Dendritic cell treated with granulocyte-macrophage colony-stimulating factor and Interleukin-4, amounts not matched to agents 40 ng/mL and 50 ng/mL, for 4 days (primary cell): ENCODE data around the gene CLASP2.
"Not testable (repeated sequence)": the region's sequence is repeated elsewhere in the genome, so short reads cannot be mapped to it uniquely, and the experiment has no call there.

ENCODE experiments used
- H3K27ac Mint-ChIP-seq: one replicate; pipeline ENCODE4 v1.8.0; 2022; ENCODE audit warnings: mild to moderate bottlenecking, mixed read lengths
- H3K27me3 Mint-ChIP-seq: one replicate; pipeline ENCODE4 v1.8.0; 2022; ENCODE audit warnings: mild to moderate bottlenecking, mixed read lengths
- H3K36me3 Mint-ChIP-seq: one replicate; pipeline ENCODE4 v1.8.0; 2022; ENCODE audit warnings: low read depth, mixed read lengths
- H3K4me1 Mint-ChIP-seq: one replicate; pipeline ENCODE4 v1.8.0; 2022; ENCODE audit warnings: low read depth, mixed read lengths
- H3K4me3 Mint-ChIP-seq: one replicate; pipeline ENCODE4 v1.8.0; 2022; ENCODE audit warnings: mild to moderate bottlenecking, moderate library complexity, mixed read lengths
- H3K9me3 Mint-ChIP-seq: one replicate; pipeline ENCODE4 v1.8.0; 2022; ENCODE audit warnings: mixed read lengths
- intact Hi-C: fragments of 100-400 bp; cut with micrococcal nuclease; formaldehyde crosslinking; loops from one replicate; pipeline ENCODE4 v1.15.0; 2022

Gene CLASP2

GRCh38 chr3:33718595-33718907 lies 497 bp upstream of the CLASP2 start:
- Mint-ChIP-seq H3K27me3 (no peaks in the 10 kb centered on the region), H3K9me3 (no peaks in the 10 kb centered on the region), H3K27ac (no peak overlapping the region), H3K4me3 (peak overlapping the region; percentile 97), H3K4me1 (peaks cover 6% of the 10 kb centered on the region), H3K36me3 (peaks cover 12% of the 10 kb centered on the region)
- intact Hi-C loops: loop anchor here (5.0 kb wide), 3 partner anchors 69 to 281 kb away; no protein-coding TSS in a partner anchor

- Mint-ChIP-seq H3K4me1 (peaks cover 6% of the 10 kb centered on the region), H3K27ac (no peak overlapping the region), H3K27me3 (no peaks in the 10 kb centered on the region), H3K4me3 (peak overlapping the region; percentile 97), H3K36me3 (peaks cover 12% of the 10 kb centered on the region), H3K9me3 (no peaks in the 10 kb centered on the region)
- intact Hi-C loops: loop anchor here (5.0 kb wide), 3 partner anchors 70 to 280 kb away; no protein-coding TSS in a partner anchor
Measured at GRCh38 chr3:33717616-33717865, 513 bp downstream of the CLASP2 start.

DNA sequence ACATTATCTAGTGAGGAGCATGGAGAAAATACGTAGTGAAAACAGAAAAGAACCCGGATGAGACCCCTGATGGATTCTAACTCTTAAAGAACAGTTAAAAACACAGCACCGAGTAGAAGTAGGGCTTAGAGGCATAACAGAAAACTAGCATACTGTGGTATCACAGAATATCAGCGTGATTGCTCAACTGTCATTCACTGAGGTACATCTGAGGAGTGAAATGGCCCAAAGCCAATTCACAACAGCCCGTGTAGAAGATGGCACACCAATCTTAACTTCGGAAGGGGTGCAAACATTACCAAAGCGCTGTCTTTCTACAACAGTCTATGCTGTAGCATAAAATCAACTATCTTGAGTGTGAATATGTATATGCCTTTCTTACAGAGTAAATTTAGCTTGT lies 1.8 kb downstream of the CLASP2 start:
- no peak overlapping the region for H3K27ac Mint-ChIP-seq
- intact Hi-C loops: loop anchor here (5.0 kb wide), 3 partner anchors 71 to 279 kb away; no protein-coding TSS in a partner anchor
- H3K9me3 Mint-ChIP-seq: no peaks in the 10 kb centered on the region

DNA sequence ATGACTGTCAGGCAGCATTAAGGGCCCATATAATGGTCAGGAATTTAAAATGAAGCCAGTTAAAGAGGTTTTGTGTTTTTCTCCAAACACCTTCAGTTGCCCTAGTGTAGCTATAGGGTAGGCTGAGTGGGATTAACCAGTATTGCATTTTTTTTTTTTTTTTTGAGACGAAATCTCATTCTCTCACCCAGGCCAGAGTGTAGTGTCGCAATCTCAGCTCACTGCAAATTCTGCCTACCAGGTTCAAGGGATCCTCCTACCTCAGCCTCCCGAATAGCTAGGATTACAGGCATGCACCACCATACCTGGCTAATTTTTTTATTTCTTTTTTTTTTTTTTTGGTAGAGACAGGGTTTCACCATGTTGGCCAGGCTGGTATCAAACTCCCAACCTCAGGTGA lies 7.0 kb downstream of the CLASP2 start:
- Mint-ChIP-seq H3K4me1 (peaks cover 7% of the 10 kb centered on the region), H3K4me3 (no peak overlapping the region), H3K27ac (no peak overlapping the region), H3K27me3 (no peaks in the 10 kb centered on the region), H3K36me3 (peaks cover 12% of the 10 kb centered on the region), H3K9me3 (no peaks in the 10 kb centered on the region)
- intact Hi-C loops: no loop called here

More for the DNA sequence above, 1.8 kb downstream of the CLASP2 start:
- Mint-ChIP-seq H3K4me3 (no peak overlapping the region), H3K27me3 (no peaks in the 10 kb centered on the region), H3K4me1 (peaks cover 6% of the 10 kb centered on the region), H3K36me3 (peaks cover 12% of the 10 kb centered on the region)

DNA sequence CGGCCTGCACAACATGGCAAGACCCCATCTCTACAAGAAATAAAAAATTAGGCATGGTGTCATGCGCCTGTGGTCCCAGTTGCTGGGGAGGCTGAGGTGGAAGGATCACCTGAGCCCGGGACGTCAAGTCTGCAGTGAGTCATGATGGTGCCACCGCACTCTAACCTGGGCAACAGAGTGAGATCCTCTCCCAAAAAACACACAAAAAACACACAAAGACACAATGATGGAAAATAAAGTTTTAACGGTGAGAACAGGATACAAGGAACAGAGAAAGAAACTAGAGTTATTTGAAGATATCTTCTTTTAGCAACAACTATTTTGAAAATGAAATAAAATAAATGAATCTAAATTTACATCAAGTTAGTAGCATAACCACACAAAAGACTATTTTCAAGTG lies 12.0 kb downstream of the CLASP2 start:
- Mint-ChIP-seq H3K4me3 (no peak overlapping the region), H3K4me1 (peaks cover 14% of the 10 kb centered on the region), H3K27ac (no peak overlapping the region), H3K36me3 (peaks cover 33% of the 10 kb centered on the region), H3K9me3 (peaks cover 10% of the 10 kb centered on the region), H3K27me3 (no peaks in the 10 kb centered on the region)
- intact Hi-C loops: no loop called here

DNA sequence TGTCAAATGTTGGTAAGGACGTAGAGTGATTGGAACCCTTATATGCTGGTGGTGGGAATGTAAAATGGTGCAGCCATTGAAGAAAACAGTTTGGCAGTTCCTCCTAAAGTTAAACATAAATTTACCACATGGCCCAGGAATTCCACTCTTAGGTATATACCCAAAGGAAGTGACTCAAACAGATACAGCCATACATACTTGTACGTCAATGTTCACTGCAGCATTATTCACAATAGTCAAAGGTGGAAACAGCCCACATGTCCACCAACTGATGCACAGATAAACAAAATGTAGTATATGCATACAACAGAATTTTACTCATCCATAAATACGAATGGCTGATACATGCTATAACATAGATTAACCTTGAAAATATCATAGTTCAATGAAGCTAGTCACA lies 13.2 kb downstream of the CLASP2 start:
- no peak overlapping the region for H3K4me3 Mint-ChIP-seq
- peaks cover 10% of the 10 kb centered on the region for H3K9me3 Mint-ChIP-seq
- no peak overlapping the region for H3K27ac Mint-ChIP-seq
- intact Hi-C loops: no loop called here
- peaks cover 33% of the 10 kb centered on the region for H3K36me3 Mint-ChIP-seq
- peaks cover 14% of the 10 kb centered on the region for H3K4me1 Mint-ChIP-seq
- no peaks in the 10 kb centered on the region for H3K27me3 Mint-ChIP-seq

DNA sequence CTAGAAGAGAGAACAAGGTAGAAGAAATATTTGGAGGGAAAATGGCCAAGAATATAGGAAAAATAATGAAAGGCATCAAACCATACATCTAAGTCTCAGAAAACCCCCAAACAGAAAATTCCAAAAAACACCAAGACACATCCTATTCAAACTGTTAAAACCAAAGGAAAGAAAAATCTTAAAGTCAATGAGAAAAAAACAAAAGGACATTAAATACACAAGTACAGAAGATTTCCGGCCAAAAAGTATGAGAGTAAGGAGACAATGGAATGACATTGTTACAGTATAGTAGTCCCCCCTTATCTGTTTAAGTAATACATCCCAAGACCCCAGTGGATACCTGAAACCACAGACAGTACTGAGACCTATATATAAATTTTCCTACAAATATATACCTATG lies 18.8 kb downstream of the CLASP2 start:
- Mint-ChIP-seq H3K9me3 (peaks cover 19% of the 10 kb centered on the region), H3K27ac (no peak overlapping the region), H3K4me1 (peaks cover 12% of the 10 kb centered on the region), H3K4me3 (no peak overlapping the region), H3K36me3 (peaks cover 30% of the 10 kb centered on the region), H3K27me3 (no peaks in the 10 kb centered on the region)
- intact Hi-C loops: no loop called here

DNA sequence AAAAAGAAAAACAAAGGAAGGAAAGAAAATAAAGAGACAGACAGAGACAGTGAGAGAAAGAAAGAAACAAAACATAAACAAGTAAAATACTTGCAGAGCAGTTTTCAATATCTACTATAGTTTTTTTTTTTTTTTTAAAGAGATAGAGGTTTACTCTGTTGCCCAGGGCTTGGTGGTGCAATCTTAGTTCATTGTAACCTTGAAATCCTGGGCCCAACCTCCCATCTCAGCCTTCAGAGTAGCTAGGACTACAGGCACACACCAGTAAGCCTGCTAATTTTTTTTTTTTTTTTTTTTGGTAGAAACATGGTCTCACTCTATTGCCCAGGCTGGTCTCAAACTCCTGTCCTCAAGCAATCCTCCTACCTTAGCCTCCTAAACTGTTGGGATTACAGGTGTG lies 23.1 kb downstream of the CLASP2 start:
- H3K4me1 Mint-ChIP-seq: peaks cover 6% of the 10 kb centered on the region
- intact Hi-C loops: no loop called here
- no peaks in the 10 kb centered on the region for H3K27me3 Mint-ChIP-seq
- no peak overlapping the region for H3K27ac Mint-ChIP-seq
- no peak overlapping the region for H3K4me3 Mint-ChIP-seq
- peaks cover 37% of the 10 kb centered on the region for H3K36me3 Mint-ChIP-seq
- peaks cover 9% of the 10 kb centered on the region for H3K9me3 Mint-ChIP-seq

DNA sequence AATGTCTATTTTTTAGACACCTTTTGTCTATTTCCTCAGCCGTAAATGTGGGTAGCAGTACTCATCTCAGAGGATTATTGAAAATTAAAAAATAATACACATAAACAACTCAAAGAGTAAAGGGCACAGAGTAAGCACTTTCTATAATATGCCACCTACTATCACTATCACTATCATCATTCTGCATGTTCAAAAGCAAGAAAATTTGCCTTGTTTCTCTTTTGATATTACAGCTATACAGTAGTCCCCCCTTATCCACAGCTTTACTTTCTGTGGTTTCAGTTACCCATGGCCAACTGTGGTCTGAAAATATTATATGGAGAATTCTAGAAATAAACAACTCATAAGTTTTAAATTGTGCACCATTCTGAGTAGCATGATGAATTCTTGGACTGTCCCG lies 27.7 kb downstream of the CLASP2 start:
- H3K4me3 Mint-ChIP-seq: no peak overlapping the region
- no peak overlapping the region for H3K27ac Mint-ChIP-seq
- H3K9me3 Mint-ChIP-seq: no peaks in the 10 kb centered on the region
- H3K4me1 Mint-ChIP-seq: no peaks in the 10 kb centered on the region
- intact Hi-C loops: no loop called here
- H3K27me3 Mint-ChIP-seq: no peaks in the 10 kb centered on the region
- peaks cover 39% of the 10 kb centered on the region for H3K36me3 Mint-ChIP-seq

- no peaks in the 10 kb centered on the region for H3K27me3 Mint-ChIP-seq
- H3K36me3 Mint-ChIP-seq: peaks cover 40% of the 10 kb centered on the region
- intact Hi-C loops: no loop called here
- no peaks in the 10 kb centered on the region for H3K4me1 Mint-ChIP-seq
- H3K4me3 Mint-ChIP-seq: no peak overlapping the region
- no peak overlapping the region for H3K27ac Mint-ChIP-seq
- H3K9me3 Mint-ChIP-seq: no peaks in the 10 kb centered on the region
Measured at GRCh38 chr3:33687406-33688010, 30.5 kb downstream of the CLASP2 start.

DNA sequence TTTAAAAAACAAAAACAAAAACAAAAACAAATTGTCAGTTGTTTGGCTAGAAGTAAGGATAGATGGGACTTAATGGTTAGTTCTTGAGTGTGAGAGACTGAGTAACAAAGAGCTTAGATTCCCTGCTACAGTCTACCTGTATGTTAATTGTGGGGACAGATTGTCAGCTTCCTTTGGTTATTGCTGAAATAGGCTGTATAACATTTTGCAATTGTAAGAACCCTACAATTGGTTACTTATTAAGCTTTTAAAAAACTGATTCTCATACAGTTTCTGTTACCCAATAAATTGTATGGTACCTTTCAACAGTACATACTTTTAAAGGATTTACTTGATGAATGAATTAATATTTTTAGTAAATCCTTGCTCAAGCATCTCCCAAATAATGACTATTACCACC lies 35.3 kb downstream of the CLASP2 start:
- intact Hi-C loops: no loop called here
- H3K27me3 Mint-ChIP-seq: no peaks in the 10 kb centered on the region
- H3K9me3 Mint-ChIP-seq: peaks cover 7% of the 10 kb centered on the region
- H3K4me3 Mint-ChIP-seq: no peak overlapping the region
- peaks cover 11% of the 10 kb centered on the region for H3K4me1 Mint-ChIP-seq
- H3K27ac Mint-ChIP-seq: no peak overlapping the region
- peaks cover 73% of the 10 kb centered on the region for H3K36me3 Mint-ChIP-seq

DNA sequence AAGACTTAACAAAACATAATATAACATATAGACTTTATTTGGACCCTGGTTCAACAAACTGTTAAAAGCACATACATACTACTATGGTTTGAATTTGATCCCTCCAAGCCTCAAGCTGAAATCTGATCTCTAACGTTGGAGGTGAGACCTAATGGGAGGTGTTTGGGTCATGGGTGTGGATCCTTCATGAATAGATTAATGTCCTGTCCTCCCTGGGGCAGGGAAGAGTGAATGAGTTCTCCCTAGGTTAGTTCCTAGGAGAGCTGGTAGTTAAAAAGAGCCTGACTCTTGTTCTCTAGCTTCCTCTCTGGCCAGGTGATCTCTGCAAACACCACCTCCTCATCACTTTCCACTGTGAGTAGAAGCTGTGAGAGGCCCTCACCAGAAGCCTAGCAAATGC lies 36.4 kb downstream of the CLASP2 start:
- no peak overlapping the region for H3K27ac Mint-ChIP-seq
- peaks cover 82% of the 10 kb centered on the region for H3K36me3 Mint-ChIP-seq
- H3K27me3 Mint-ChIP-seq: no peaks in the 10 kb centered on the region
- intact Hi-C loops: no loop called here
- H3K4me3 Mint-ChIP-seq: no peak overlapping the region
- H3K9me3 Mint-ChIP-seq: peaks cover 7% of the 10 kb centered on the region
- H3K4me1 Mint-ChIP-seq: peaks cover 13% of the 10 kb centered on the region

GRCh38 chr3:33678073-33678472 lies 40.0 kb downstream of the CLASP2 start:
- H3K27me3 Mint-ChIP-seq: no peaks in the 10 kb centered on the region
- intact Hi-C loops: no loop called here
- peaks cover 7% of the 10 kb centered on the region for H3K9me3 Mint-ChIP-seq
- peaks cover 64% of the 10 kb centered on the region for H3K36me3 Mint-ChIP-seq
- H3K4me1 Mint-ChIP-seq: peaks cover 13% of the 10 kb centered on the region
- no peak overlapping the region for H3K27ac Mint-ChIP-seq
- H3K4me3 Mint-ChIP-seq: no peak overlapping the region

- H3K9me3 Mint-ChIP-seq, intact Hi-C loops, H3K4me3 Mint-ChIP-seq, H3K27me3 Mint-ChIP-seq, H3K27ac Mint-ChIP-seq: not testable (repeated sequence)
- Mint-ChIP-seq H3K4me1 (peaks cover 13% of the 10 kb centered on the region), H3K36me3 (peaks cover 66% of the 10 kb centered on the region)
Measured at GRCh38 chr3:33673436-33673835, 44.6 kb downstream of the CLASP2 start.

DNA sequence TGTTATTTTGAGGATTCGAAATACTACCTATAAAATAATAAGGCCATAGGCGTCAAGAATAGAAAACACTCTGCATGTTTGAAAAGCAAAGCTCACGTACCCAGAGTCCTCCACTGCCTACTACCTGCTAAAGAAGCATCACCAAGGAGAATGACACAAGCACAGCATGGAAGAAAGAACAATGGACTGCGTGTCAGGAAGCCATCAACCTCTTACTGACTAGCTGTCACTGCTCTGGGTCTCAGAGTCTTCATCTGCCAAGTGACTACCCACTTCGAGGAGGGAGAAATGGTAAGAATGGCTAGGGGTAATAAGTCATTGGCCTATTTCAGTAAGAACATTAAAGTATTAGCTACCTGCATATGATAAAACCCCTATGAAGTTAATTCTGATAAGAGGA lies 49.4 kb downstream of the CLASP2 start:
- intact Hi-C loops: no loop called here
- H3K9me3 Mint-ChIP-seq: no peaks in the 10 kb centered on the region
- H3K4me1 Mint-ChIP-seq: peaks cover 24% of the 10 kb centered on the region
- H3K27ac Mint-ChIP-seq: no peak overlapping the region
- no peak overlapping the region for H3K4me3 Mint-ChIP-seq
- peaks cover 48% of the 10 kb centered on the region for H3K36me3 Mint-ChIP-seq
- H3K27me3 Mint-ChIP-seq: no peaks in the 10 kb centered on the region
